ENCODE data around the gene ABCC6.

DNA sequence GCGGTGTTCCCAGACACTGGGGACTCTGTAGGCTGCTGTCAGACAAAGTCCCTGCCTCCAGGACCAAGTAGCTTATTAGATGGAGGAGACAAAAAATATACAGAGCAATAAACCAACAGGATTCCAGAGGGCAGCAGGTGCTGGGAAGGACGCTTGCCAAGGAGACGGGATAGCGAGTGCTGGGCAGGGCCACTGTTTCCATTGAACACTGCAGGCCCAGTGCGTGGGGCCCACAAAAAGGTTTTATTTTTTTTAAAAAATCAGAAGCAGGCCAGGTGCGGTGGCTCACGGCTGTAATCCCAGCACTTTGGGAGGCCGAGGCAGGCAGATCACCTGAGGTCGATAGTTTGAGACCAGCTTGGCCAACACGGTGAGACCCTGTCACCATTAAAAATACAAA, 84.2 kb downstream of the ABCC6 start:
- TF ChIP-seq, protein P1, sequence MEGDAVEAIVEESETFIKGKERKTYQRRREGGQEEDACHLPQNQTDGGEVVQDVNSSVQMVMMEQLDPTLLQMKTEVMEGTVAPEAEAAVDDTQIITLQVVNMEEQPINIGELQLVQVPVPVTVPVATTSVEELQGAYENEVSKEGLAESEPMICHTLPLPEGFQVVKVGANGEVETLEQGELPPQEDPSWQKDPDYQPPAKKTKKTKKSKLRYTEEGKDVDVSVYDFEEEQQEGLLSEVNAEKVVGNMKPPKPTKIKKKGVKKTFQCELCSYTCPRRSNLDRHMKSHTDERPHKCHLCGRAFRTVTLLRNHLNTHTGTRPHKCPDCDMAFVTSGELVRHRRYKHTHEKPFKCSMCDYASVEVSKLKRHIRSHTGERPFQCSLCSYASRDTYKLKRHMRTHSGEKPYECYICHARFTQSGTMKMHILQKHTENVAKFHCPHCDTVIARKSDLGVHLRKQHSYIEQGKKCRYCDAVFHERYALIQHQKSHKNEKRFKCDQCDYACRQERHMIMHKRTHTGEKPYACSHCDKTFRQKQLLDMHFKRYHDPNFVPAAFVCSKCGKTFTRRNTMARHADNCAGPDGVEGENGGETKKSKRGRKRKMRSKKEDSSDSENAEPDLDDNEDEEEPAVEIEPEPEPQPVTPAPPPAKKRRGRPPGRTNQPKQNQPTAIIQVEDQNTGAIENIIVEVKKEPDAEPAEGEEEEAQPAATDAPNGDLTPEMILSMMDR (IDR thresholded peaks at IDR 0.05), result no peak
- TF ChIP-seq POLR2A (IDR thresholded peaks at IDR 0.05) (no peak), EP300 (IDR thresholded peaks at IDR 0.05) (no peak)
